Loucy (cell line): Measurements from ENCODE around the gene SLC22A4.

ENCODE experiments used
- H2AFZ ChIP-seq: fragments of 200-600 bp; sonication (generic); 2 replicates; pipeline ENCODE4 v1.6.0; 2016; ENCODE audit warnings: antibody characterized with exemption, mild to moderate bottlenecking, low read length, moderate library complexity
- H3F3A ChIP-seq: fragments of 200-600 bp; 2 replicates; pipeline ENCODE4 v1.6.0; 2016; ENCODE audit warnings: antibody characterized with exemption, low read depth, mild to moderate bottlenecking
- H3K27me3 ChIP-seq: fragments of 200-600 bp; sonication (generic); 2 replicates; pipeline ENCODE4 v1.6.1; 2014; ENCODE audit warnings: low read length, mild to moderate bottlenecking; ENCODE audit not compliant: insufficient read depth, poor library complexity, severe bottlenecking
- H3K36me3 ChIP-seq: fragments of 200-600 bp; sonication (generic); 2 replicates; pipeline ENCODE4 v1.6.1; 2016; ENCODE audit warnings: low read length; ENCODE audit not compliant: insufficient read depth
- H3K4me1 ChIP-seq: fragments of 200-600 bp; sonication (generic); 2 replicates; pipeline ENCODE4 v1.5.1; 2014; ENCODE audit warnings: low read length, mild to moderate bottlenecking; ENCODE audit not compliant: insufficient read depth, poor library complexity, severe bottlenecking
- H3K4me2 ChIP-seq: fragments of 200-600 bp; sonication (generic); 2 replicates; pipeline ENCODE4 v1.6.0; 2014; ENCODE audit warnings: antibody characterized with exemption, low read length, low read depth, mild to moderate bottlenecking; ENCODE audit not compliant: poor library complexity, severe bottlenecking
- H3K4me3 ChIP-seq: fragments of 200-600 bp; sonication (generic); 2 replicates; pipeline ENCODE4 v1.5.1; 2014; ENCODE audit warnings: low read length, mild to moderate bottlenecking, mixed read lengths; ENCODE audit not compliant: poor library complexity, severe bottlenecking
- H3K79me2 ChIP-seq: fragments of 200-600 bp; sonication (generic); 2 replicates; pipeline ENCODE4 v1.6.1; 2014; ENCODE audit warnings: low read length; ENCODE audit not compliant: insufficient read depth
- H3K9ac ChIP-seq: fragments of 200-600 bp; sonication (generic); 2 replicates; pipeline ENCODE4 v1.6.0; 2014; ENCODE audit warnings: mild to moderate bottlenecking, low read depth, low read length, moderate library complexity; ENCODE audit not compliant: poor library complexity, severe bottlenecking
- H3K9me2 ChIP-seq: fragments of 200-600 bp; sonication (generic); replicated peaks from 2 replicates; pipeline ENCODE4 v1.6.1; 2016; ENCODE audit warnings: low read depth, low read length, mixed read lengths
- H3K9me3 ChIP-seq: fragments of 200-600 bp; sonication (generic); 2 replicates; pipeline ENCODE4 v1.6.1; 2014; ENCODE audit warnings: mild to moderate bottlenecking, antibody characterized with exemption, low read length, low read depth; ENCODE audit not compliant: insufficient read depth
- H4K20me1 ChIP-seq: fragments of 200-600 bp; sonication (generic); 2 replicates; pipeline ENCODE4 v1.6.0; 2014; ENCODE audit warnings: antibody characterized with exemption, low read length, mild to moderate bottlenecking; ENCODE audit not compliant: insufficient read depth, poor library complexity, severe bottlenecking
- EZH2phosphoT487 ChIP-seq: fragments of 200-600 bp; IDR thresholded peaks from 2 replicates; pipeline ENCODE4 v1.6.1; 2018; ENCODE audit warnings: antibody characterized with exemption, mild to moderate bottlenecking, moderate library complexity, borderline replicate concordance
- TF ChIP-seq, protein P1 (sequence below): fragments of 200-600 bp; sonication (generic); conservative IDR thresholded peaks from 2 replicates; pipeline ENCODE4 v1.5.1; 2014; ENCODE audit warnings: mild to moderate bottlenecking, antibody characterized with exemption, low read length

SLC22A4 gene

DNA sequence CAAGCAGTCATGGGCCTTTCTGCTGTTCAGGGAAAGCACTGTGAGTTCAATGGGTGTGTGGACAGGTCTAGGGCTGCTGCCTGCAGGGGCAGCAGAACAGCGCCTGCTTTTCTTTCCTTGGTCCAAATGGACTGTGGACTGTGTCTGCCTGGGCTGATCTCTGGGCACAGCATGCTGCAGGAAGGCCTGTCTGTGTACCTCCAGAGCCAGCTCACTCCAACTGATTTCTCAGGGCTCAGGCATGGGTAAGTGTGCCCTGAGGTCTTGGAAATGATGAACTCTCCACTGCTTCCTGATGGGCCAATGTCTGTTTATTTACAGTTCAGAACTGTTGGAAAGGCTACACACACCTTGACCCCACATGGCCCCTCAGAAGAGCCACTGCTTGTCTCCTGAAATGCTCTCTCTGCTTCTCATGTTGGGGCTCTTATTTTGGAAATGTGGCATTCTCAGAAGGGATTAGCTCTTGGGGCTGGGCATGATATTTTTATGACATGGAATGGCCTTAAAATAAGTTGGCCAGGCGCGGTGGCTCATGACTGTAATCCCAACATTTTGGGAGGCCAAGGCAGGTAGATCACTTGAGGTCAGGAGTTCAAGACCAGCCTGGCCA lies 27.0 kb downstream of the SLC22A4 start:
- H2AFZ ChIP-seq: no peak overlapping the region
- H3F3A ChIP-seq: no peaks in the 10 kb centered on the region
- H3K27me3 ChIP-seq: no peaks in the 10 kb centered on the region
- no peak for TF ChIP-seq EZH2phosphoT487
- TF ChIP-seq, protein P1, sequence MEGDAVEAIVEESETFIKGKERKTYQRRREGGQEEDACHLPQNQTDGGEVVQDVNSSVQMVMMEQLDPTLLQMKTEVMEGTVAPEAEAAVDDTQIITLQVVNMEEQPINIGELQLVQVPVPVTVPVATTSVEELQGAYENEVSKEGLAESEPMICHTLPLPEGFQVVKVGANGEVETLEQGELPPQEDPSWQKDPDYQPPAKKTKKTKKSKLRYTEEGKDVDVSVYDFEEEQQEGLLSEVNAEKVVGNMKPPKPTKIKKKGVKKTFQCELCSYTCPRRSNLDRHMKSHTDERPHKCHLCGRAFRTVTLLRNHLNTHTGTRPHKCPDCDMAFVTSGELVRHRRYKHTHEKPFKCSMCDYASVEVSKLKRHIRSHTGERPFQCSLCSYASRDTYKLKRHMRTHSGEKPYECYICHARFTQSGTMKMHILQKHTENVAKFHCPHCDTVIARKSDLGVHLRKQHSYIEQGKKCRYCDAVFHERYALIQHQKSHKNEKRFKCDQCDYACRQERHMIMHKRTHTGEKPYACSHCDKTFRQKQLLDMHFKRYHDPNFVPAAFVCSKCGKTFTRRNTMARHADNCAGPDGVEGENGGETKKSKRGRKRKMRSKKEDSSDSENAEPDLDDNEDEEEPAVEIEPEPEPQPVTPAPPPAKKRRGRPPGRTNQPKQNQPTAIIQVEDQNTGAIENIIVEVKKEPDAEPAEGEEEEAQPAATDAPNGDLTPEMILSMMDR: no peak
- no peaks in the 10 kb centered on the region for H3K4me1 ChIP-seq
- H3K4me3 ChIP-seq: no peak overlapping the region
- no peaks in the 10 kb centered on the region for H4K20me1 ChIP-seq
- H3K9me2 ChIP-seq: no peaks in the 10 kb centered on the region
- no peak overlapping the region for H3K9ac ChIP-seq
- no peaks in the 10 kb centered on the region for H3K9me3 ChIP-seq
- no peak overlapping the region for H3K4me2 ChIP-seq
- H3K79me2 ChIP-seq: no peaks in the 10 kb centered on the region
- no peaks in the 10 kb centered on the region for H3K36me3 ChIP-seq

DNA sequence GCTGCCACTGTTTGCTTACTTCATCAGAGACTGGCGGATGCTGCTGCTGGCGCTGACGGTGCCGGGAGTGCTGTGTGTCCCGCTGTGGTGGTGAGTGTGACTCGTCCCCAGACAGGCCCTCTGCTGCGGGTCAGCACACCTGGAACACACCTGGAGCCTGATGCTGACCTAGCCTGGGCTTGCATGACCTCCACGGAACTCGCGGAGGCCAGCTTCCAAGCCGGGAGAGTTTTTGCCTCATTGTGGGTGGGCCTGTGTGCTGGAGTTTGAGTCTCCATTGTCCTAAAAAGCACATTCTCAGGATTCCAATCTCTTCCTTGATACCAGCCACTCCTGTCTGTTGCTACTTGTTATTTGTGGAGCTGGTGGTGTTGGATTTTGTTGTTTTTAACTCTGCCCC lies 28.1 kb downstream of the SLC22A4 start:
- Histone ChIP-seq H3K9me3 (no peaks in the 10 kb centered on the region), H3K9ac (no peak overlapping the region), H3F3A (no peaks in the 10 kb centered on the region), H3K4me1 (no peaks in the 10 kb centered on the region), H3K79me2 (no peaks in the 10 kb centered on the region), H3K4me3 (no peak overlapping the region), H2AFZ (no peak overlapping the region), H3K9me2 (no peaks in the 10 kb centered on the region), H4K20me1 (no peaks in the 10 kb centered on the region), H3K27me3 (no peaks in the 10 kb centered on the region), H3K4me2 (no peak overlapping the region), H3K36me3 (no peaks in the 10 kb centered on the region)
- TF ChIP-seq EZH2phosphoT487: no peak
- TF ChIP-seq, protein P1: no peak

DNA sequence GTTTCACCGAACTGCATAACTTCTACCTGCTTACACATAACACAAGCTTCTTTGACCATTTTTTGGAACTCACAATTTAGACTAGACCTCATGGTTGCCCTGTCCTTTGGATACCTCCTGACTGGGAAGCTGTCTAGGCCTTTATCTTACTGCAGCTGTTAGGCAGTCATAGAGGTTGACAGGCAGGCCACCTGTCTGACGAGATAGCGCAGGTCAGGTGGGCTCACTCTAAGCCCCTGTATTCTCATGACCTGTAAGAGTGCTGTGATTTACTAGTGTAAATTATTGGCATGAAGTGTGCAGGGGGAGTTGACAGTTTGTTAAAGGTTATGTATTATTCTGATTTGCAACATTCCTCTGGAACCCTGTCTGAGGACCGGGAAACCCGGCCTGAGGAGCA lies 29.0 kb downstream of the SLC22A4 start:
- no peaks in the 10 kb centered on the region for H3K36me3 ChIP-seq
- no peak overlapping the region for H3K9ac ChIP-seq
- H3K9me2 ChIP-seq: no peaks in the 10 kb centered on the region
- no peak overlapping the region for H2AFZ ChIP-seq
- no peaks in the 10 kb centered on the region for H3K4me1 ChIP-seq
- H3K27me3 ChIP-seq: no peaks in the 10 kb centered on the region
- TF ChIP-seq, protein P1: no peak
- no peak for TF ChIP-seq EZH2phosphoT487
- no peaks in the 10 kb centered on the region for H4K20me1 ChIP-seq
- H3F3A ChIP-seq: no peaks in the 10 kb centered on the region
- no peak overlapping the region for H3K4me2 ChIP-seq
- H3K79me2 ChIP-seq: no peaks in the 10 kb centered on the region
- H3K9me3 ChIP-seq: no peaks in the 10 kb centered on the region
- H3K4me3 ChIP-seq: no peak overlapping the region
